Heart left ventricle (tissue), 16 donors: ENCODE measurements around the gene PPID. TPM values are rescaled to one million over a fixed set of nuclear protein-coding genes. Genes with fewer than 3 reads are reported as not detected.
A peak's percentile ranks its signal among the peaks of the same experiment; 100 is the strongest.

ENCODE experiments used
- ATAC-seq, 4 donors: fragments of 200-7000 bp; cut with Tn5 transposase; one replicate each; pipeline ENCODE4 v1.9.1; 2020 to 2022; ENCODE audit warnings: moderate library complexity in 4 of 4, mild to moderate bottlenecking in 3 of 4, moderate number of reproducible peaks in 1 of 4
- DNase-seq, 5 donors: peaks; one replicate each; pipeline ENCODE4 v3.0.0-alpha.2; 2020
- H3K27ac ChIP-seq, 12 donors: fragments of 200-600 bp; sonication (generic) in 4 of 12; one replicate each; pipeline versions ENCODE4 v1.5.0 to v1.8.0; 2016 to 2022; ENCODE audit warnings: mild to moderate bottlenecking in 2 of 12
- H3K27me3 ChIP-seq, 9 donors: fragments of 200-600 bp; sonication (generic) in 2 of 9; one replicate each; pipeline versions ENCODE4 v1.5.1 to v1.8.0; 2016 to 2022; ENCODE audit warnings: mild to moderate bottlenecking in 3 of 9
- H3K36me3 ChIP-seq, 9 donors: fragments of 200-600 bp; sonication (generic) in 2 of 9; one replicate each; pipeline versions ENCODE4 v1.5.0 to v1.8.0; 2018 to 2022; ENCODE audit warnings: mild to moderate bottlenecking in 2 of 9
- H3K4me1 ChIP-seq, 12 donors: fragments of 200-600 bp; sonication (generic) in 4 of 12; one replicate each; pipeline versions ENCODE4 v1.5.0 to v1.8.0; 2016 to 2022; ENCODE audit warnings: mild to moderate bottlenecking in 3 of 12
- H3K4me3 ChIP-seq, 12 donors: fragments of 200-600 bp; sonication (generic) in 4 of 12; one replicate each; pipeline versions ENCODE4 v1.5.0 to v1.8.0; 2017 to 2022; ENCODE audit warnings: mild to moderate bottlenecking in 9 of 12, moderate library complexity in 4 of 12
- H3K9me3 ChIP-seq, 12 donors: fragments of 200-600 bp; sonication (generic) in 4 of 12; one replicate each; pipeline versions ENCODE4 v1.5.0 to v1.8.0; 2016 to 2022; ENCODE audit warnings: mild to moderate bottlenecking in 1 of 12
- POLR2A ChIP-seq, 2 donors: fragments of 450-650 bp; IDR thresholded peaks; one replicate each; pipeline ENCODE4 v1.6.1; 2017; ENCODE audit warnings: antibody characterized with exemption in 2 of 2, mild to moderate bottlenecking in 2 of 2, moderate library complexity in 2 of 2
- WGBS, 4 donors: extraction: QIAGEN DNeasy Blood & Tissue Kit in 2 of 4; methylation state at CpG; one replicate each; pipeline versions ENCODE4 v1.1.5 to v1.1.7; 2013 to 2018; 5-methylcytosine and 5-hydroxymethylcytosine counted together
- intact Hi-C, 10 donors: fragments of 100-400 bp; cut with DNase I; formaldehyde crosslinking; loops; one replicate each; pipeline versions ENCODE4 v1.11.1 to v1.14.2; 2022
- polyA plus RNA-seq, 2 donors: library from polyadenylated mRNA; stranded (reverse); fragments of 200-250 nt; gene quantifications; one replicate each; pipeline ENCODE4 v1.2.3, GENCODE V29; 2013
- total RNA-seq, 9 donors: library from RNA; depleted of rRNA in 2 of 9; stranded (reverse); fragments of >200 nt in 2 of 9; fragmentation: NEBNext Ultra II Directional in 3 of 9; extraction: Animal tissue kit (Norgen Biotek cat#: 25700) in 3 of 9; gene quantifications; one replicate each; pipeline versions ENCODE4 v1.1.0 to v1.2.4, GENCODE V29; 2016 to 2023
- TF ChIP-seq, protein P1 (sequence below), 12 donors: fragments of 200-600 bp; sonication (generic) in 4 of 12; IDR thresholded peaks; one replicate each; pipeline versions ENCODE4 v1.5.0 to v1.8.0; 2018 to 2022; ENCODE audit warnings: antibody characterized with exemption in 12 of 12, mild to moderate bottlenecking in 5 of 12
- donor health status: ischemic (EF 13 %, LVEDD 7.1; RV severe dilation, severe dysfunction).
- donor health status: healthy with polysubstance abuse.
- donor health status: DM: no; HTN: yes; CAD: no.
- donor health status: DM: no; HTN: no; CAD: no.
- donor health status: ischemic (EF 25% LVEDD 6.9; RV normal size, moderate dysfunction).
- donor health status: ischemic (EF 25% LVEDD 5.7; RV mildly dilated, moderate dysfunction).
- donor health status: healthy.
- donor health status: DM: yes; HTN: yes; CAD: no.
- donor health status: ischemic (EF 35%, LVEDD 5.7; RV mildly dilated, moderate dysfunction).
- donor health status: nonischemic (EF 11% LVEDD 7.7; RV severe dilation, severe dysfunction).
- donor health status: DM: yes; HTN: yes; CAD: no.
- donor health status: PGD.
- donor health status: ischemic (EF 29% LVEDD 5.4; RV normal size, mild dysfunction).
- donor health status: nonischemic (EF 23%, LVEDD 6.1; RV moderate dilation, normal function).

The PPID gene
- total and polyA plus RNA-seq, 11 donors = 24.1 to 55.3 (median 32.1) TPM

DNA sequence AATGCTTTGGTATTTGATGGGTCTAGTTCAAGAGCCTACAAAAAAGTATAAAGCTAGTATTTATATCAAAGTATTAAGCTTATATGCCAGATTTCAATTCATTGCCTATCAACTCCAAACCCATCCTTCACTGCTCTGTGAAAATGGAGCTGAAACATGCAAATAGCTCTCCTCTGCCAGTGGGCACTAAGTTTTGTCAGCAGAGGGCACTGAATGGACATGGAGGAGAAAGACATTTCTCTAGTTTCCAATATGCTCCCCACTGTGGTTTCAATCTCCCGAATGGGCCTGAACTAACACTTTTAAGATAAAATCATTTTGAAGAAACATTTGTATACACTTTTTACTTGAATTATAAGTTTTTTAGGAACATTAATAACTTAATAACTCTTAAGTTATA is 12.4 kb downstream of the PPID start:
- H3K9me3 ChIP-seq = no peaks in the 10 kb centered on the region
- ATAC-seq (peak in 1 of 4 donors; percentile 24), DNase-seq (no peak)
- peaks cover 0 to 100% (median 99%) of the 10 kb centered on the region in 9 donors for H3K36me3 ChIP-seq
- H3K4me3 ChIP-seq = no peak overlapping the region
- no peaks in the 10 kb centered on the region for H3K27me3 ChIP-seq
- H3K27ac ChIP-seq = no peak overlapping the region
- no peaks in the 10 kb centered on the region for H3K4me1 ChIP-seq
- WGBS, 4 donors = 56 to 80% (median 74%) methylated on average over 1 of the region's 1 CpG
- intact Hi-C loops = no loop called here
- TF ChIP-seq POLR2A (IDR thresholded peaks at IDR 0.05) = no peak
- TF ChIP-seq, protein P1, sequence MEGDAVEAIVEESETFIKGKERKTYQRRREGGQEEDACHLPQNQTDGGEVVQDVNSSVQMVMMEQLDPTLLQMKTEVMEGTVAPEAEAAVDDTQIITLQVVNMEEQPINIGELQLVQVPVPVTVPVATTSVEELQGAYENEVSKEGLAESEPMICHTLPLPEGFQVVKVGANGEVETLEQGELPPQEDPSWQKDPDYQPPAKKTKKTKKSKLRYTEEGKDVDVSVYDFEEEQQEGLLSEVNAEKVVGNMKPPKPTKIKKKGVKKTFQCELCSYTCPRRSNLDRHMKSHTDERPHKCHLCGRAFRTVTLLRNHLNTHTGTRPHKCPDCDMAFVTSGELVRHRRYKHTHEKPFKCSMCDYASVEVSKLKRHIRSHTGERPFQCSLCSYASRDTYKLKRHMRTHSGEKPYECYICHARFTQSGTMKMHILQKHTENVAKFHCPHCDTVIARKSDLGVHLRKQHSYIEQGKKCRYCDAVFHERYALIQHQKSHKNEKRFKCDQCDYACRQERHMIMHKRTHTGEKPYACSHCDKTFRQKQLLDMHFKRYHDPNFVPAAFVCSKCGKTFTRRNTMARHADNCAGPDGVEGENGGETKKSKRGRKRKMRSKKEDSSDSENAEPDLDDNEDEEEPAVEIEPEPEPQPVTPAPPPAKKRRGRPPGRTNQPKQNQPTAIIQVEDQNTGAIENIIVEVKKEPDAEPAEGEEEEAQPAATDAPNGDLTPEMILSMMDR (IDR thresholded peaks at IDR 0.05) = peak in 3 of 12 donors; percentile 10 to 36 (median 30)

DNA sequence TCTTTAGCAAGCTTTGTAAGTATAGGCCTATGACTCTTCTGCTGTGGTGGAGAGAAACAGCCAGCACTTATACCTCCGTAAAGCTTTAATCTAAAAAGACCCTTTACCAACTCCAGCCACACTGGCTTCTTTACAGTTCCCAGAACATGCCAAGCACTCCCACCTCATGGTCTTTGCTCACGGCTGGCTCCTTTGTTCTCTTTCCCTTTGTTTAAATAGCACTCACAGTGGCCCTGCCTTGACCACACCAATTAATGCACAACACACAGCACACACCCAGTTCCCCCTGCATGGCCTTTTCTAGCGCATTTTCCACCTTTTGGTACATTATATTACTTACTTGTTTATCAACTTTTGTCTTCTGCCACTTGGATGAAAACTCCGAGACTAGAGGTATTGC is 18.9 kb downstream of the PPID start:
- no peak for TF ChIP-seq POLR2A (IDR thresholded peaks at IDR 0.05)
- TF ChIP-seq, protein P1 (IDR thresholded peaks at IDR 0.05) = no peak
- intact Hi-C loops = no loop called here
- Histone ChIP-seq H3K27me3 (no peaks in the 10 kb centered on the region), H3K9me3 (no peaks in the 10 kb centered on the region), H3K4me3 (no peak overlapping the region), H3K36me3 (peaks cover 0 to 98% (median 70%) of the 10 kb centered on the region in 9 donors), H3K27ac (no peak overlapping the region), H3K4me1 (no peaks in the 10 kb centered on the region)
- WGBS, 4 donors = 92 to 94% (median 93%) methylated on average over 4 of the region's 4 CpGs
- ATAC-seq (no peak), DNase-seq (no peak)

DNA sequence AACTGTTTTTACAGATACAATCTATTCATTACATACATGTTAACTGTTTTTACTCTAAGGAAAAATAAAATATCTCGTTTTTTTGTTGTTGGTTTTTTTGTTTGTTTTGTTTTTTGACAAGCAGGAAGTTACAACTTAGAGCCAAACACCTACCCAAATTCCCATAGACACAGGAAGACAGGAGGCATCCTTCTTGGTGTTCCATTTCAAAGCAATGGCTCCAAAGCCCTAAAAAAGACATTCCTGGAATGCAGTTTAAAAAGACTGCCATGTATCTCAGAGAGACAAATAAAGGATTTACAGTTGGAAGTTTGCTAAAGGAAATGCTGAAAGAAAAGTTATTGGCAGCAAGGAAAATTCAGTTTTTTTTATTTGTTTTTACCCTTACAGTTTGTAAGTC is 34.4 kb downstream of the PPID start:
- WGBS, 4 donors = 65 to 75% (median 68%) methylated on average over 1 of the region's 1 CpG
- intact Hi-C loops = no loop called here

DNA sequence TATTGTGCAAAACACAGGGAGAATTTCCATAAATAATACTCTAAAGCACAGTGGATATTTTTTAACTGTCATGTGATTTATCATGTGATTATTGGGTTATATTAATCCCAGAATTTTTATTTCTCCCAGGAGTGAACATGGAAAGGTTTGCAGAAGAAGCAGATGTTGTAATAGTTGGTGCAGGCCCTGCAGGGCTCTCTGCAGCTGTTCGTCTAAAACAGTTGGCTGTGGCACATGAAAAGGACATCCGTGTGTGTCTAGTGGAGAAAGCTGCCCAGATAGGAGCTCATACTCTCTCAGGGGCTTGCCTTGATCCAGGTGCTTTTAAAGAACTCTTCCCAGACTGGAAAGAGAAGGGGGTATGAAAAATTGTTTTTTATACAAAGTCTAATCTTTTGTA is 41.1 kb downstream of the PPID start:
- 26 to 49% (median 36%) methylated on average over 2 of the region's 2 CpGs for WGBS, 4 donors
- no peak overlapping the region for H3K27ac ChIP-seq
- H3K4me1 ChIP-seq = peaks cover 0 to 9% (median 0%) of the 10 kb centered on the region in 12 donors
- DNase-seq (no peak), ATAC-seq (peak in 1 of 4 donors; percentile 51)
- no peaks in the 10 kb centered on the region for H3K27me3 ChIP-seq
- TF ChIP-seq, protein P1 (IDR thresholded peaks at IDR 0.05) = no peak
- TF ChIP-seq POLR2A (IDR thresholded peaks at IDR 0.05) = no peak
- no peak overlapping the region for H3K4me3 ChIP-seq
- no peaks in the 10 kb centered on the region for H3K9me3 ChIP-seq
- intact Hi-C loops = no loop called here
- peaks cover 0 to 72% (median 38%) of the 10 kb centered on the region in 9 donors for H3K36me3 ChIP-seq

More for the DNA sequence above, 34.4 kb downstream of the PPID start:
- Histone ChIP-seq H3K4me1 (no peaks in the 10 kb centered on the region), H3K4me3 (no peak overlapping the region), H3K36me3 (peaks cover 0 to 97% (median 44%) of the 10 kb centered on the region in 9 donors), H3K27ac (no peak overlapping the region), H3K9me3 (no peaks in the 10 kb centered on the region), H3K27me3 (no peaks in the 10 kb centered on the region)
- TF ChIP-seq, protein P1 (IDR thresholded peaks at IDR 0.05) = no peak
- TF ChIP-seq POLR2A (IDR thresholded peaks at IDR 0.05) = no peak
- ATAC-seq (no peak), DNase-seq (no peak)
